ENCODE measurements around the gene ATP1A1.
A peak's percentile ranks its signal among the peaks of the same experiment; 100 is the strongest.

Gene ATP1A1

GRCh38 chr1:116418091-116418830 lies 45.2 kb downstream of the ATP1A1 start (continued):
- TF ChIP-seq ZNF449 (tag by site-specific recombination; IDR thresholded peaks at IDR 0.05): peak; percentile 58
- TF ChIP-seq PRDM4 (tag by site-specific recombination; IDR thresholded peaks at IDR 0.05): no peak
- TF ChIP-seq ZNF404 (tag by site-specific recombination; IDR thresholded peaks at IDR 0.05): no peak
- no peak for TF ChIP-seq ZNF138 (tag by site-specific recombination; IDR thresholded peaks at IDR 0.05; ENCODE audit: borderline replicate concordance)
- no peak for TF ChIP-seq KLF17 (tag by site-specific recombination; IDR thresholded peaks at IDR 0.05)
- peak; percentile 55 for TF ChIP-seq ZBTB11 (tag by site-specific recombination; conservative IDR thresholded peaks at IDR 0.05; ENCODE audit: low read depth)
- TF ChIP-seq ZNF350 (tag by site-specific recombination; IDR thresholded peaks at IDR 0.05): no peak
- peak; percentile 52 for TF ChIP-seq PRDM10 (tag by site-specific recombination; IDR thresholded peaks at IDR 0.05)
- TF ChIP-seq ZNF768 (tag by site-specific recombination; IDR thresholded peaks at IDR 0.05): no peak; the same call in 1 of the 2 replicates
- peak; percentile 88 for TF ChIP-seq ZNF398 (tag by site-specific recombination; IDR thresholded peaks at IDR 0.05)
- peak; percentile 84 for TF ChIP-seq GLIS1 (tag by site-specific recombination; IDR thresholded peaks at IDR 0.05)
- peak; percentile 86 for TF ChIP-seq ZFP37 (tag by site-specific recombination; IDR thresholded peaks at IDR 0.05)
- no peak for TF ChIP-seq ZNF654 (tag by site-specific recombination; IDR thresholded peaks at IDR 0.05; ENCODE audit: low read depth)
- TF ChIP-seq ZNF157 (tag by site-specific recombination; IDR thresholded peaks at IDR 0.05): no peak
- no peak for TF ChIP-seq ZNF426 (tag by site-specific recombination; IDR thresholded peaks at IDR 0.05)
- TF ChIP-seq ZNF10 (tag by site-specific recombination; IDR thresholded peaks at IDR 0.05): no peak
- TF ChIP-seq ZBTB20 (tag by site-specific recombination; IDR thresholded peaks at IDR 0.05): no peak
- 0 out of 2 replicates have a peak, but pooled peaks have one; percentile 20 for TF ChIP-seq CTCF (tag by site-specific recombination; IDR thresholded peaks at IDR 0.05)
- no peak for TF ChIP-seq BCL6B (tag by site-specific recombination; IDR thresholded peaks at IDR 0.05)
- TF ChIP-seq ZIC2 (tag by site-specific recombination; IDR thresholded peaks at IDR 0.05): peak; percentile 61
